Breast epithelium (tissue), 3 donors: ENCODE data around the gene TRAF3IP1.

Experiments
- POLR2A ChIP-seq: fragments of 450-650 bp; IDR thresholded peaks from one replicate; pipeline ENCODE4 v1.6.1; 2016; ENCODE audit warnings: antibody characterized with exemption, mild to moderate bottlenecking, moderate library complexity
- TF ChIP-seq, protein P1 (sequence below), 3 donors: fragments of 450-650 bp; IDR thresholded peaks; one replicate each; pipeline ENCODE4 v1.5.1; 2016 to 2017; ENCODE audit warnings: antibody characterized with exemption in 3 of 3, mild to moderate bottlenecking in 3 of 3, moderate library complexity in 3 of 3

DNA sequence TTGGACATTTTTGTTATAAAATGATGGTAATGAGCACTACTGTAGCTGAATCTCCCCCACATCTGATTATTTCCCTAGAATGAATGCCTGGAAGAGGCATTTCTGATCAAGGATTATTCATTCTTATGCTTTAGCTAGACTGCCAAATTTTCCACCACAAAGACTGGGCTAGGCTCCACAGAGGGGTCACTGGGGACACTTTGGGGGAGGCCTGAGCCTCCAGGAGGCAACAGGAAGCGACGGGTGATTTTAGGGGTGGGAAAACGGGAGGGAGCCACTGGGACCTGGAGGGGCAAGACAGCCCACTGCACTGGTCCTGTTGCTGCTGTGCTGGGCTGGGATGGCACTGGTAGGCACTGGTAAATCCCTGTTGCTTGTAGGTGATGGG is 104.0 kb downstream of the TRAF3IP1 start:
- TF ChIP-seq, protein P1, sequence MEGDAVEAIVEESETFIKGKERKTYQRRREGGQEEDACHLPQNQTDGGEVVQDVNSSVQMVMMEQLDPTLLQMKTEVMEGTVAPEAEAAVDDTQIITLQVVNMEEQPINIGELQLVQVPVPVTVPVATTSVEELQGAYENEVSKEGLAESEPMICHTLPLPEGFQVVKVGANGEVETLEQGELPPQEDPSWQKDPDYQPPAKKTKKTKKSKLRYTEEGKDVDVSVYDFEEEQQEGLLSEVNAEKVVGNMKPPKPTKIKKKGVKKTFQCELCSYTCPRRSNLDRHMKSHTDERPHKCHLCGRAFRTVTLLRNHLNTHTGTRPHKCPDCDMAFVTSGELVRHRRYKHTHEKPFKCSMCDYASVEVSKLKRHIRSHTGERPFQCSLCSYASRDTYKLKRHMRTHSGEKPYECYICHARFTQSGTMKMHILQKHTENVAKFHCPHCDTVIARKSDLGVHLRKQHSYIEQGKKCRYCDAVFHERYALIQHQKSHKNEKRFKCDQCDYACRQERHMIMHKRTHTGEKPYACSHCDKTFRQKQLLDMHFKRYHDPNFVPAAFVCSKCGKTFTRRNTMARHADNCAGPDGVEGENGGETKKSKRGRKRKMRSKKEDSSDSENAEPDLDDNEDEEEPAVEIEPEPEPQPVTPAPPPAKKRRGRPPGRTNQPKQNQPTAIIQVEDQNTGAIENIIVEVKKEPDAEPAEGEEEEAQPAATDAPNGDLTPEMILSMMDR (IDR thresholded peaks at IDR 0.05), result no peak
- TF ChIP-seq POLR2A, result no peak
